ENCODE results near the gene TSPOAP1. TPM values are rescaled to one million over a fixed set of nuclear protein-coding genes. Genes with fewer than 3 reads are reported as not detected.

TSPOAP1 gene
- total and polyA plus RNA-seq, 2 of the 13 experiments (the other 11 are each of a cell fraction or from before 2014, with no cell fraction given): not detected

GRCh38 chr17:58308173-58308984 is 20.2 kb downstream of the TSPOAP1 start (continued):
- TF ChIP-seq, protein P1, sequence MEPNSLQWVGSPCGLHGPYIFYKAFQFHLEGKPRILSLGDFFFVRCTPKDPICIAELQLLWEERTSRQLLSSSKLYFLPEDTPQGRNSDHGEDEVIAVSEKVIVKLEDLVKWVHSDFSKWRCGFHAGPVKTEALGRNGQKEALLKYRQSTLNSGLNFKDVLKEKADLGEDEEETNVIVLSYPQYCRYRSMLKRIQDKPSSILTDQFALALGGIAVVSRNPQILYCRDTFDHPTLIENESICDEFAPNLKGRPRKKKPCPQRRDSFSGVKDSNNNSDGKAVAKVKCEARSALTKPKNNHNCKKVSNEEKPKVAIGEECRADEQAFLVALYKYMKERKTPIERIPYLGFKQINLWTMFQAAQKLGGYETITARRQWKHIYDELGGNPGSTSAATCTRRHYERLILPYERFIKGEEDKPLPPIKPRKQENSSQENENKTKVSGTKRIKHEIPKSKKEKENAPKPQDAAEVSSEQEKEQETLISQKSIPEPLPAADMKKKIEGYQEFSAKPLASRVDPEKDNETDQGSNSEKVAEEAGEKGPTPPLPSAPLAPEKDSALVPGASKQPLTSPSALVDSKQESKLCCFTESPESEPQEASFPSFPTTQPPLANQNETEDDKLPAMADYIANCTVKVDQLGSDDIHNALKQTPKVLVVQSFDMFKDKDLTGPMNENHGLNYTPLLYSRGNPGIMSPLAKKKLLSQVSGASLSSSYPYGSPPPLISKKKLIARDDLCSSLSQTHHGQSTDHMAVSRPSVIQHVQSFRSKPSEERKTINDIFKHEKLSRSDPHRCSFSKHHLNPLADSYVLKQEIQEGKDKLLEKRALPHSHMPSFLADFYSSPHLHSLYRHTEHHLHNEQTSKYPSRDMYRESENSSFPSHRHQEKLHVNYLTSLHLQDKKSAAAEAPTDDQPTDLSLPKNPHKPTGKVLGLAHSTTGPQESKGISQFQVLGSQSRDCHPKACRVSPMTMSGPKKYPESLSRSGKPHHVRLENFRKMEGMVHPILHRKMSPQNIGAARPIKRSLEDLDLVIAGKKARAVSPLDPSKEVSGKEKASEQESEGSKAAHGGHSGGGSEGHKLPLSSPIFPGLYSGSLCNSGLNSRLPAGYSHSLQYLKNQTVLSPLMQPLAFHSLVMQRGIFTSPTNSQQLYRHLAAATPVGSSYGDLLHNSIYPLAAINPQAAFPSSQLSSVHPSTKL (CRISPR knock-in tag; IDR thresholded peaks at IDR 0.05): peak; percentile 40; the same call in 1 of the 2 replicates
- TF ChIP-seq REPIN1 (CRISPR knock-in tag; IDR thresholded peaks at IDR 0.05; ENCODE audit: borderline replicate concordance, low read depth) (no peak), ZNF251 (CRISPR knock-in tag; IDR thresholded peaks at IDR 0.05) (0 out of 2 replicates have a peak, but pooled peaks have one; percentile 63), RAD21 (CRISPR knock-in tag; IDR thresholded peaks at IDR 0.05) (peak; percentile 83), U2AF1 (optimal IDR thresholded peaks at IDR 0.05; ENCODE audit: low read depth, low read length) (no peak), ZNF296 (CRISPR knock-in tag; conservative IDR thresholded peaks at IDR 0.05) (no peak), ZNF124 (CRISPR knock-in tag; IDR thresholded peaks at IDR 0.05) (0 out of 2 replicates have a peak, but pooled peaks have one; percentile 50), SIX1 (CRISPR knock-in tag; IDR thresholded peaks at IDR 0.05; ENCODE audit: borderline replicate concordance) (no peak), ZNF569 (CRISPR knock-in tag; IDR thresholded peaks at IDR 0.05; ENCODE audit: borderline replicate concordance) (no peak), RXRA (CRISPR knock-in tag; IDR thresholded peaks at IDR 0.05) (0 out of 2 replicates have a peak, but pooled peaks have one; percentile 52), ZSCAN21 (CRISPR knock-in tag; IDR thresholded peaks at IDR 0.05; ENCODE audit: borderline replicate concordance) (peak; percentile 49; the same call in 1 of the 2 replicates), HDAC6 (IDR thresholded peaks at IDR 0.05; ENCODE audit: low read depth, low read length) (no peak), HNRNPLL (IDR thresholded peaks at IDR 0.05; ENCODE audit: low read depth, low read length, poor library complexity, severe bottlenecking) (peak; percentile 62), THAP11 (CRISPR knock-in tag; IDR thresholded peaks at IDR 0.05) (no peak), YY1 (IDR thresholded peaks at IDR 0.05; ENCODE audit: insufficient read depth, insufficient replicate concordance, low read depth, low read length) (peak; percentile 50)
- TF ChIP-seq, protein P2, sequence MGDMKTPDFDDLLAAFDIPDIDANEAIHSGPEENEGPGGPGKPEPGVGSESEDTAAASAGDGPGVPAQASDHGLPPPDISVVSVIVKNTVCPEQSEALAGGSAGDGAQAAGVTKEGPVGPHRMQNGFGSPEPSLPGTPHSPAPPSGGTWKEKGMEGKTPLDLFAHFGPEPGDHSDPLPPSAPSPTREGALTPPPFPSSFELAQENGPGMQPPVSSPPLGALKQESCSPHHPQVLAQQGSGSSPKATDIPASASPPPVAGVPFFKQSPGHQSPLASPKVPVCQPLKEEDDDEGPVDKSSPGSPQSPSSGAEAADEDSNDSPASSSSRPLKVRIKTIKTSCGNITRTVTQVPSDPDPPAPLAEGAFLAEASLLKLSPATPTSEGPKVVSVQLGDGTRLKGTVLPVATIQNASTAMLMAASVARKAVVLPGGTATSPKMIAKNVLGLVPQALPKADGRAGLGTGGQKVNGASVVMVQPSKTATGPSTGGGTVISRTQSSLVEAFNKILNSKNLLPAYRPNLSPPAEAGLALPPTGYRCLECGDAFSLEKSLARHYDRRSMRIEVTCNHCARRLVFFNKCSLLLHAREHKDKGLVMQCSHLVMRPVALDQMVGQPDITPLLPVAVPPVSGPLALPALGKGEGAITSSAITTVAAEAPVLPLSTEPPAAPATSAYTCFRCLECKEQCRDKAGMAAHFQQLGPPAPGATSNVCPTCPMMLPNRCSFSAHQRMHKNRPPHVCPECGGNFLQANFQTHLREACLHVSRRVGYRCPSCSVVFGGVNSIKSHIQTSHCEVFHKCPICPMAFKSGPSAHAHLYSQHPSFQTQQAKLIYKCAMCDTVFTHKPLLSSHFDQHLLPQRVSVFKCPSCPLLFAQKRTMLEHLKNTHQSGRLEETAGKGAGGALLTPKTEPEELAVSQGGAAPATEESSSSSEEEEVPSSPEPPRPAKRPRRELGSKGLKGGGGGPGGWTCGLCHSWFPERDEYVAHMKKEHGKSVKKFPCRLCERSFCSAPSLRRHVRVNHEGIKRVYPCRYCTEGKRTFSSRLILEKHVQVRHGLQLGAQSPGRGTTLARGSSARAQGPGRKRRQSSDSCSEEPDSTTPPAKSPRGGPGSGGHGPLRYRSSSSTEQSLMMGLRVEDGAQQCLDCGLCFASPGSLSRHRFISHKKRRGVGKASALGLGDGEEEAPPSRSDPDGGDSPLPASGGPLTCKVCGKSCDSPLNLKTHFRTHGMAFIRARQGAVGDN (CRISPR knock-in tag; IDR thresholded peaks at IDR 0.05): peak; percentile 52
- TF ChIP-seq, protein P3, sequence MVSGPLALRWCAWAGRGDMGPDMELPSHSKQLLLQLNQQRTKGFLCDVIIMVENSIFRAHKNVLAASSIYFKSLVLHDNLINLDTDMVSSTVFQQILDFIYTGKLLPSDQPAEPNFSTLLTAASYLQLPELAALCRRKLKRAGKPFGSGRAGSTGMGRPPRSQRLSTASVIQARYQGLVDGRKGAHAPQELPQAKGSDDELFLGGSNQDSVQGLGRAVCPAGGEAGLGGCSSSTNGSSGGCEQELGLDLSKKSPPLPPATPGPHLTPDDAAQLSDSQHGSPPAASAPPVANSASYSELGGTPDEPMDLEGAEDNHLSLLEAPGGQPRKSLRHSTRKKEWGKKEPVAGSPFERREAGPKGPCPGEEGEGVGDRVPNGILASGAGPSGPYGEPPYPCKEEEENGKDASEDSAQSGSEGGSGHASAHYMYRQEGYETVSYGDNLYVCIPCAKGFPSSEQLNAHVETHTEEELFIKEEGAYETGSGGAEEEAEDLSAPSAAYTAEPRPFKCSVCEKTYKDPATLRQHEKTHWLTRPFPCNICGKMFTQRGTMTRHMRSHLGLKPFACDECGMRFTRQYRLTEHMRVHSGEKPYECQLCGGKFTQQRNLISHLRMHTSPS (CRISPR knock-in tag; IDR thresholded peaks at IDR 0.05; ENCODE audit: low read depth): peak; percentile 69; the same call in 1 of the 2 replicates

All from HepG2 (cell line).